Choroid plexus epithelial cell (primary cell): Measurements from ENCODE around the gene SGSH.

Experiments used
- DNase-seq: peaks from one replicate; pipeline ENCODE4 v3.0.0-alpha.2; 2010; ENCODE audit warnings: low read depth
- H3K4me3 ChIP-seq: 2 replicates; pipeline ENCODE4 v1.5.1; 2011; ENCODE audit warnings: low read depth, mild to moderate bottlenecking, control low read depth, low read length, moderate library complexity
- TF ChIP-seq, protein P1 (sequence below): conservative IDR thresholded peaks from 2 replicates; pipeline ENCODE4 v1.5.1; 2011; ENCODE audit warnings: low read depth, mild to moderate bottlenecking, control low read depth, inconsistent platforms, low read length, moderate library complexity

The SGSH gene

GRCh38 chr17:80225230-80225629 lies 5.1 kb upstream of the SGSH start:
- no peak overlapping the region for H3K4me3 ChIP-seq
- no peak for DNase-seq
- TF ChIP-seq, protein P1, sequence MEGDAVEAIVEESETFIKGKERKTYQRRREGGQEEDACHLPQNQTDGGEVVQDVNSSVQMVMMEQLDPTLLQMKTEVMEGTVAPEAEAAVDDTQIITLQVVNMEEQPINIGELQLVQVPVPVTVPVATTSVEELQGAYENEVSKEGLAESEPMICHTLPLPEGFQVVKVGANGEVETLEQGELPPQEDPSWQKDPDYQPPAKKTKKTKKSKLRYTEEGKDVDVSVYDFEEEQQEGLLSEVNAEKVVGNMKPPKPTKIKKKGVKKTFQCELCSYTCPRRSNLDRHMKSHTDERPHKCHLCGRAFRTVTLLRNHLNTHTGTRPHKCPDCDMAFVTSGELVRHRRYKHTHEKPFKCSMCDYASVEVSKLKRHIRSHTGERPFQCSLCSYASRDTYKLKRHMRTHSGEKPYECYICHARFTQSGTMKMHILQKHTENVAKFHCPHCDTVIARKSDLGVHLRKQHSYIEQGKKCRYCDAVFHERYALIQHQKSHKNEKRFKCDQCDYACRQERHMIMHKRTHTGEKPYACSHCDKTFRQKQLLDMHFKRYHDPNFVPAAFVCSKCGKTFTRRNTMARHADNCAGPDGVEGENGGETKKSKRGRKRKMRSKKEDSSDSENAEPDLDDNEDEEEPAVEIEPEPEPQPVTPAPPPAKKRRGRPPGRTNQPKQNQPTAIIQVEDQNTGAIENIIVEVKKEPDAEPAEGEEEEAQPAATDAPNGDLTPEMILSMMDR = no peak

GRCh38 chr17:80224683-80225082 lies 4.5 kb upstream of the SGSH start:
- H3K4me3 ChIP-seq = no peak overlapping the region
- TF ChIP-seq, protein P1 = no peak

DNA sequence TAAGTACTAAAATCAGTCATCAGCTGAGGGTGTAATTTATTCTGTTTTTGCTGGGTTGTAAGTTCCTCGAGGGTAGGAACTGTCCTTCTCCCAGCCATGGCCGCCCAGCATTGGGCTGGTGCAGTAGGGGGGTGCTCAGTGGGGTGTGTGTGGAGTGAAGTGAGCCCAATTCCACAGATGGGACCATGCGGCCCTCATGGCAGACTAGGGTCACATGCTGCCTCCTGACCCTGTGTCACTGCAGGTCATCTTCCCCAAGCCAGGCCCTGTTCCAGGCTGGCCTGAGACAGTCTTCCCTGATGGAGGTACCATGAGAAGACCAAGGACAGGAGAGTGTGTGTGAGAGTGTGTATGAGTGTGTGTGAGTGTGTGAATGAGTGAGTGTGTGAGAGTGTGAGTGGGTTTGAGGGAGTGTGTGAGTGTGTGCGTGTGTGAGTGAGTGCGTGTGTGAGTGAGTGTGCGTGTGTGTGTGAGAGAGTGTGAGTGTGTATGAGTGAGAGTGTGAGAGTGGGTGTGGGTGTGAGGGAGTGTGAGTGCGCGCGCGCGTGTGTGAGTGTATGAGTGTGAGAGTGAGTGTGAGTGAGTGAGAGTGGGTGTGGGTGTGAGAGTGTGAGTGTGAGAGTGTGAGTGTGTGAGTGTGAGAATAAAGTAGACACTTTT lies 3.8 kb upstream of the SGSH start:
- TF ChIP-seq, protein P1 = no peak
- no peak overlapping the region for H3K4me3 ChIP-seq
- DNase-seq = no peak

More at GRCh38 chr17:80224683-80225082, 4.5 kb upstream of the SGSH start:
- no peak for DNase-seq

DNA sequence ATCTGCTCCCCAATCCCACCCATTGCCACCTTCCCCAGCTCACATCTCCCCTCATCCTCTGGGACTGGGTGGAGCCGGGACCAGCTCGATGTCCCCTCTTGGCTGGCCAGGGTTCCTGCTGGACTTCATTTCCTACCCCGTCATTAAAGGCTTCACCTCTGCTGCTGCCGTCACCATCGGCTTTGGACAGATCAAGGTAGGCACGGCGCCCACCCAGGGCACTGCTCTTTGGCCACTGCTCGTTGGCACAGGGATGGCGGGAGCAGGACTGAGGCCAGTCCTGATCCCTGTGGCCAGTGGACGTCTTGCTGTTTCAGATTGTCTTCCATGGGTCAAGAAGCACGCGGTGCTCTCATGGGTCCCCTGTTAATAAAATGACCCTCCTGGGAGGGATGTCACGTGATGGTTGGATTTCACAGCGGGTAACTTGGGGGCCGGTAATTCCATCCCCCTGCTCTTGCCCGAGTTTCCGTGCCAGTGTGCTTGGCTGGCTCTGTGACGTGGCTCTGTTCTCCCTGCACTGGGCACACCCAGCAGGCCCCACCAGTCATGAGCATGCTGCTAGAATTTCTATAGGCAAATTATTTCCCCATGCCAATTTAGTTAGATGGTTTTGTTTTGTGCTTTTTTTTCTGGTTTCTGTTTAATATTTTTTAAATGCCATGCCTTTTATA lies 3.1 kb upstream of the SGSH start:
- H3K4me3 ChIP-seq = no peak overlapping the region
- DNase-seq = no peak
- TF ChIP-seq, protein P1 = no peak

DNA sequence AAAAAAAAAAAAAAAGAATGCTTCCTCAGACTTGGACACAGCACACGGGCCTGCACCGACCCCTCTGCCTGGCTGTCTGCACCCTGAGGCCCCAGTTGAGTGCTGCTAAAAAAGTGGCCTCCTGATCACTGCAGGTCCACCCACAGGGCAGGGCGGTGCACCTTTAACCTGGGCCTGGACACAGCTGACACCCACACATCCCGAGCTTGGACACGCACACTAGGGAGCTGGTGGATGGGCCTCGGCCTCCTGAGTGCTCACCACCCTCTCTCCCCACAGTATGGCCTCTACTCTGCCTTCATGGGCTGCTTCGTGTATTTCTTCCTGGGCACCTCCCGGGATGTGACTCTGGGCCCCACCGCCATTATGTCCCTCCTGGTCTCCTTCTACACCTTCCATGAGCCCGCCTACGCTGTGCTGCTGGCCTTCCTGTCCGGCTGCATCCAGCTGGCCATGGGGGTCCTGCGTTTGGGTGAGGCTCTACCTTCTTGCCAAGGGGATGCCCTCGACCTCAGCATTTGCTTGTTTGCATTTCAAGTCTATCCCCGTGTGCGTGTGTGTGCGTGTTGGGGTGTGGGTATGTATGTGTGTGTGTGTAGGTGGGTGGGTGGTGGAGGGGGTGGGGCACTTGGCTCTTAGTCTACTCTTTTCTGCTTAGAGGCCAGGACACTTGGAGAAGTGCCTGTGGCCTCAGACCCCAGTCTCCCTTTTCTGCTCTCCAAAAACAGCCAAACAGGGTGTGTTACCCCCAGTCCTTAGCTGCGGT lies 2.4 kb upstream of the SGSH start:
- no peak overlapping the region for H3K4me3 ChIP-seq
- DNase-seq = no peak
- TF ChIP-seq, protein P1 = no peak

DNA sequence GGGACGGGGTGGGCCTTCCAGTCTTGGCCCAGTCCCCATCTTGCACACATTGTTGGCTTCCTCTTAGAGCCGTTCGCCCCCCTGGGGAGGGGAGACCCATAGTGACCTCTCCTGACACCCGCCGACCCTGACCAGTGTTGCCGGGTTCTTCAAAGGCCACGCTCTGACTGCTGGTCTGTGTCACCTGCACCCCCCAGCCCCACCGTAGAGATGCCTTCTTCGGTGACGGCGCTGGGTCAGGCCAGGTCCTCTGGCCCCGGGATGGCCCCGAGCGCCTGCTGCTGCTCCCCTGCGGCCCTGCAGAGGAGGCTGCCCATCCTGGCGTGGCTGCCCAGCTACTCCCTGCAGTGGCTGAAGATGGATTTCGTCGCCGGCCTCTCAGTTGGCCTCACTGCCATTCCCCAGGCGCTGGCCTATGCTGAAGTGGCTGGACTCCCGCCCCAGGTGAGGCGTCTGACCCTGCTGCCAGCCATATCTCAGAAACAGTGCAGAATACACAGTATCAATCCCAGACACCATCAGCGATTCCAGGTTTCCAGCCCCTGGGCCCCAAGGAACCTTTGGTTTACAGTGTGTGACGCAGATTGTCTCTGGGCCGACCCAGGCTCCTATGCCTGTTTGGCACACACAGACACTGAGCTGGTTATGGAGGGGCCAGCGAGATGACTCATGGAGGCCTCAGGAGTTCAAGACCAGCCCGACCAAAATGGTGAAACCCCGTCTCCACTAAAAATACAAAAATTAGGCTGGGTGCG lies 1.4 kb upstream of the SGSH start:
- no peak for DNase-seq
- H3K4me3 ChIP-seq = peak overlapping the region; percentile 80
- TF ChIP-seq, protein P1 = no peak
